Measurements from ENCODE around the gene NR2C2.

DNA sequence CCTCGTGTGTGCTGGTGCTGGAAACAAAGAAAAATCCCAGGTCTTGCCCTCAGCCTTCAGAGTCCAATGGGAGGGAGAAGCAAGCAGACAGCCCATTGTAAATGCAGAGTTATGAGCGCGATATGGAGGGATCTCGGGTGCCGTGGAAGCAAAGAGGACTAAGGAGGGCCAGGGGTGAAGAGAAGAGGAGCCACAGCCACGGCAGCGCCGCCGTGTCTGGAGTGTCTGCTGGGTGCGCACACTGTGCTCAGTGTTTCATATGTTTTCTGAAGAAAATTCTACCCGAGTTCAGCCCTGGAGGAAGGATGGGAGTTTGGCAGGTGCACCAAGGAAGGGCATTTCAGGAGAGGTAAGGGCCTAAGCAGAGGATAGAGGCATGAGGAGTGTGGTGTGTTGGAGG is 35.7 kb upstream of the NR2C2 start:
- TF ChIP-seq JUND (IDR thresholded peaks at IDR 0.05) (no peak), TAF1 (conservative IDR thresholded peaks at IDR 0.05) (no peak), SP1 (IDR thresholded peaks at IDR 0.05) (no peak), YY1 (IDR thresholded peaks at IDR 0.05) (no peak), RAD21 (IDR thresholded peaks at IDR 0.05) (no peak), FOXA1 (IDR thresholded peaks at IDR 0.05) (no peak)
- TF ChIP-seq, protein P1, sequence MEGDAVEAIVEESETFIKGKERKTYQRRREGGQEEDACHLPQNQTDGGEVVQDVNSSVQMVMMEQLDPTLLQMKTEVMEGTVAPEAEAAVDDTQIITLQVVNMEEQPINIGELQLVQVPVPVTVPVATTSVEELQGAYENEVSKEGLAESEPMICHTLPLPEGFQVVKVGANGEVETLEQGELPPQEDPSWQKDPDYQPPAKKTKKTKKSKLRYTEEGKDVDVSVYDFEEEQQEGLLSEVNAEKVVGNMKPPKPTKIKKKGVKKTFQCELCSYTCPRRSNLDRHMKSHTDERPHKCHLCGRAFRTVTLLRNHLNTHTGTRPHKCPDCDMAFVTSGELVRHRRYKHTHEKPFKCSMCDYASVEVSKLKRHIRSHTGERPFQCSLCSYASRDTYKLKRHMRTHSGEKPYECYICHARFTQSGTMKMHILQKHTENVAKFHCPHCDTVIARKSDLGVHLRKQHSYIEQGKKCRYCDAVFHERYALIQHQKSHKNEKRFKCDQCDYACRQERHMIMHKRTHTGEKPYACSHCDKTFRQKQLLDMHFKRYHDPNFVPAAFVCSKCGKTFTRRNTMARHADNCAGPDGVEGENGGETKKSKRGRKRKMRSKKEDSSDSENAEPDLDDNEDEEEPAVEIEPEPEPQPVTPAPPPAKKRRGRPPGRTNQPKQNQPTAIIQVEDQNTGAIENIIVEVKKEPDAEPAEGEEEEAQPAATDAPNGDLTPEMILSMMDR (IDR thresholded peaks at IDR 0.05; ENCODE audit: low read depth, low read length, missing input control) = no peak
- TF ChIP-seq, protein P2, sequence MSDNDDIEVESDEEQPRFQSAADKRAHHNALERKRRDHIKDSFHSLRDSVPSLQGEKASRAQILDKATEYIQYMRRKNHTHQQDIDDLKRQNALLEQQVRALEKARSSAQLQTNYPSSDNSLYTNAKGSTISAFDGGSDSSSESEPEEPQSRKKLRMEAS (IDR thresholded peaks at IDR 0.05) = no peak
- TF ChIP-seq, protein P3, sequence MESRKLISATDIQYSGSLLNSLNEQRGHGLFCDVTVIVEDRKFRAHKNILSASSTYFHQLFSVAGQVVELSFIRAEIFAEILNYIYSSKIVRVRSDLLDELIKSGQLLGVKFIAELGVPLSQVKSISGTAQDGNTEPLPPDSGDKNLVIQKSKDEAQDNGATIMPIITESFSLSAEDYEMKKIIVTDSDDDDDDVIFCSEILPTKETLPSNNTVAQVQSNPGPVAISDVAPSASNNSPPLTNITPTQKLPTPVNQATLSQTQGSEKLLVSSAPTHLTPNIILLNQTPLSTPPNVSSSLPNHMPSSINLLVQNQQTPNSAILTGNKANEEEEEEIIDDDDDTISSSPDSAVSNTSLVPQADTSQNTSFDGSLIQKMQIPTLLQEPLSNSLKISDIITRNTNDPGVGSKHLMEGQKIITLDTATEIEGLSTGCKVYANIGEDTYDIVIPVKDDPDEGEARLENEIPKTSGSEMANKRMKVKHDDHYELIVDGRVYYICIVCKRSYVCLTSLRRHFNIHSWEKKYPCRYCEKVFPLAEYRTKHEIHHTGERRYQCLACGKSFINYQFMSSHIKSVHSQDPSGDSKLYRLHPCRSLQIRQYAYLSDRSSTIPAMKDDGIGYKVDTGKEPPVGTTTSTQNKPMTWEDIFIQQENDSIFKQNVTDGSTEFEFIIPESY (IDR thresholded peaks at IDR 0.05) = no peak
